Measurements from ENCODE around the gene FGF3.

Gene FGF3

DNA sequence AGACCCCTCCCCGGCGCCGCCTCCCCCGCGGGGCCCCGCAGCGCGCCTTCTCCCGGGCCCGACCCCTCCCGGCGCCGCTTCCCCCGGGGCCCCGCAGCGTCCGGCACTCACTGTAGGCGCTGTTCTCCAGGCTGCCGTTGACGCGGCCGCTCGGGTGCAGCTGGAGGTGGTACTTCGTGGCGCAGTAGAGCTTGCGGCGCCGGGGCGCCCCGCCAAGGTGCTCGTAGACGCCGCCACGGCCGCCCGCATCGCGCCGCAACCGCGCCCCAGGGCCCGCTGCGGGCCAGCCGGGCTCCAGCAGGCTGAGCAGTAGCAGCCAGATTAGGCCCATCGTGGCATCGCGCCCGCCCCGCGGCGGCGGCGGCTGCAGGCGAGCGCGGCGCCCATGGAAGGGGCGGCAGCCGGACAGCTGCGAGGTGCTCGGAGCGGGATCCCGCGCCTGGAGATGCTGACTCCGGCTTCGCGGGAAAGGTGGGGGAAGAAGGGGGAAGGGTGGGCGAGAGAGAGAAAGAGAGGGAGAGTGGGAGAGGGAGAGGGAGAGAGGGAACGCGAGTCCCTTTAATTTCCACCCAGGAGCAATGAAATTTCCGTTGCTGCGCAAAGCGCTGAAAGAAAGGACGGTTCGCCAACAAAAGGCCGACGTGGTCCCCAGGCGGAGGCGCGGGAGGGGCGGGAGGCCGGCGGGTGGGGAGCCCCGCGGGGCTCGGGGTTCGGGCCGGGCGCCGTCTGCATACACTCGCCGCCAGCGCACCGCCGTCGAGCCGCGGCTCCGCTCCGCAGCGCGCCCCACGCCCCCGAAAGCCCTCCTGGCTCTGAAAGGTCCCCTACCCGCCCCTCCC is at the start of gene FGF3:
FGF3 (minus strand) TSS at position 814 of the 839 bp plus-strand sequence; CDS start at position 331, 483 bp downstream.
- in situ Hi-C loops (cut with MboI; ENCODE audit: low sequenced_read_pairs): no loop called here

DNA sequence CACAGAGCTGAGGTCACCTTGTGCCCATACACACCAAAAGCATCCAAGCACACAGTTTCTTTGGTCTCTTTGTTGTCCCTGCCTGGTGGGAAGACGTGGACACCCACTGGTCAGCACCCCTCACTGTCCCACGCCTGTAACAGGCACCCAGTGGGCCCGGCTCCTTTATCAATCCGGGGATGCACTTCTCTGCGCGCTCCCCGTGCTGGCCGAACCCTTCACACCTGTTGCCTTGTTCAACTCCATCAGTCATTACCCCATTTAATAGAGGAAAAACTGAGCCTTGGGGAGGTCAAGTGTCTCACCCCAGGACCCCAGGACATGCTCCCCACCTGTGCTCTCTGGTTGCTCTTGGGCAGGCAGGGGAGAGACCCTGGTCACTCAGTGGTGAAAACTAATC is 49.7 kb upstream of the FGF3 start:
- in situ Hi-C loops (cut with MboI; ENCODE audit: low sequenced_read_pairs): no loop called here

DNA sequence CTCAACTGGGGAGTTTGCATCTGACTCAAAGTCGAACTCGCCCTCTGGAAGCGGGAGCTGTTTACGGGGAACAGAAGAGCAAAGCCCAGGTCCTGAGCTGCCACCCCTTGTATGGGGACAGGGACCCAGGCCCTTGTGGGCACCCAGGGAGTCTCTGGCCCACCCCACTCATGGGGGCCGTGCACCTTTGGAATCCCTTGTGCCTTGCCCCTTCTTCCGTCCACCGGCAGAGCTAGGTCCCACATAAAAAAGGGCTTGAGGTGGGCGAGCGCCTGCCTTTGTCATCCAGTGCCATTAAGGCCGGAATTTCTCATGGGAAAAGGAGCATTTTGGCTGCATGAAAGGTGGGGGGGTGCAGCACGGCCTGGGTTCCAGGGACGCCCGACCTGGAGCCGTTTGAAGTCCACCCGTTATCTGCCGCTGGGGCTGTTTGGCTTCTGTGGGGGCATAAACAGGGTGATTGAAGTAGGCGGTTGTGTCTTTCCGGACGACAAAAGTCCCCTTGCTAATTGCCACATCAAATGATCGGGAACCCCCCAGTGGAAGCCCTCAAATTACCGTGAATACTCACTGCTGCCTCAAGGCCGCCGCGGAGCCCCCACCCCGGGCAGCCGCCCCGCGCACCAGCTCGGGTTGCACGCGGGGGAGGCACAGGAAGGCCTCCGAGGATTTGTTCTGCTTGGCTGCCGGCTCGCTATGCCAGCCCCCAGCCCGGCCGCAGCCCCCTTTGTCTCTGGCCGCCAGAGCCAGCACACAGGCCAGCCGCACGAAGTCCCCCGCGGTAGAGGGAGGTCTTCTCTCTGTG is 49.0 kb upstream of the FGF3 start:
- in situ Hi-C loops (cut with MboI; ENCODE audit: low sequenced_read_pairs): no loop called here

DNA sequence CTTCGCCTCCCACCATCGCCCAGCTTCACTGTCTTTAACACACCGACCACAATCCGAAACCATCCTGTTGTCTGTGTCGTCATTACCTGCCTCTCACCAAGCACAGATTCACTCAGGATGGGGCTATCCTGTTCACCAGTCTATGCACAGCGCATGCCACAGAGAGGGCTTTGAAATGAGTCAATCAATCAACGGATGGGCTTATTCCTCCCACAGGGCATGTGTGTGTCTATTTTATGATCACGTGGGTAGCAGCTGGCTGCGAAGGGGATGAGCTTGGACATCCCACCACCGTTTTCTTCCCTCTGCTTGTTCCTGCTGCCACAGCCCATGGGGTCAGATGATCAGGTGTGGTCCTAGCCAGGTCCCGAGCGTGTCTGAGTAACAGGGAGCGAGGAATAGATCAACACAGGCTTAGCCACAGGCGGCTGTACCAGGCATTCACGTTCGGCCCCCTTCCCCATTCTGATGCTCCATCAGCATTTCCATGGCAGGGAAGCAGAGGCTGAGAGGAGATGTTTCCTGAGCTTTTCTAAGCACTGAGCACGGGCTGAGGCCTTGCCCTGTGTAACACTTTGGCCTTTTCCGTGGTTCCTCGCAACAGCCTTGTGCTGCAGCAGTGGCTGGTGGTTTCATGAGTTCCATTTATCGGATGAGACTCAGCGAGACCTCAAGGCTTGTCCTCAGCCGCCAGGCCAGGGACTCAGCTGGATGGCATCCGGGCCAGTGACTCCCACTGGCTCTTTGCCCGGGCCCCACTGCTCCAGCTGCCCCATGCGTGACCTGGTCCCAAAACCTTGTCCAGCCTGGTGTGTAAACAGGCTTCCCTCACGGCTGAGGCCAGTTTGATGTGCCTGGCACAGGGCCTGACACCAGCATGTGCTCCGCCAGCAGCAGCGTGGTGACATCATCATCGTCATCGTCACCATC is 48.1 kb upstream of the FGF3 start:
- in situ Hi-C loops (cut with MboI; ENCODE audit: low sequenced_read_pairs): no loop called here

DNA sequence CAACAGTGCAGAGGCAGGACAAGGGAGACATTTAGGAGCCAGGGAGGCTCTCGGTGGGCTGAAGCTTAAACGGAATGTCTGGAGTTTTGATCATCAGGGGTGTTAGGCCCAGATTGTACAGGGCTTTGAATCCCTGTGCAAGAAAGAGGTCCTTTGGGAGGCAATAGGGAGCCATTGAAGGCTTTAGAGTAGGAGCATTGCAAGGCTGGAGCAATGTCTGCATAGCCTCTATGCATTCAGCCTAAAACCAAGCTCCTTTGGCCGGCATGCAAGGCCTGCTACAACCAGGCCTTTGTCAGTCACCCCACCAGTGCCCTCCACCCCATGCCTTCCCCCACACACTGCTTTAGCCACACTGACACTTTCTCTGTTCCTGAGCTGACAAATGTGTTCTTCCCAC is 47.4 kb upstream of the FGF3 start:
- in situ Hi-C loops (cut with MboI; ENCODE audit: low sequenced_read_pairs): no loop called here

DNA sequence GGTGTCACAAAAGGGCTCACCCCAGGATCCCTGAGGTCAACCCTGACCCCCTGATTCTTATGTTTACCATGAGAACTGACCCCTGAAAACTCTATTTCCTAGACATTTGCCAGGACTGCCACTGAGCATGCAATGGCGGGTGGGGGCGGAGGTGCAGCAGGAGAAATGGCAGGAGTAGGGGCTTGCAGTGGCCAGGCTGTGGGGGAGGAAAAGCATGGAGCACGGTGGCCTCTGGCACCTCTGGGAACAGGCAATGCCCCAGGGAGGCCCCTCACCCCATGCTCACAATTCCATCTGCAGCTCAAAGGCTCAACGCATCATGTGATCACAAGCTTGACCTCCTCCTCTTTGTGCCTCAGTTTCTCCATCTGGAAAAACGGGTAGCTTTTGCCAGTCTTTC is 46.5 kb upstream of the FGF3 start:
- in situ Hi-C loops (cut with MboI; ENCODE audit: low sequenced_read_pairs): no loop called here

DNA sequence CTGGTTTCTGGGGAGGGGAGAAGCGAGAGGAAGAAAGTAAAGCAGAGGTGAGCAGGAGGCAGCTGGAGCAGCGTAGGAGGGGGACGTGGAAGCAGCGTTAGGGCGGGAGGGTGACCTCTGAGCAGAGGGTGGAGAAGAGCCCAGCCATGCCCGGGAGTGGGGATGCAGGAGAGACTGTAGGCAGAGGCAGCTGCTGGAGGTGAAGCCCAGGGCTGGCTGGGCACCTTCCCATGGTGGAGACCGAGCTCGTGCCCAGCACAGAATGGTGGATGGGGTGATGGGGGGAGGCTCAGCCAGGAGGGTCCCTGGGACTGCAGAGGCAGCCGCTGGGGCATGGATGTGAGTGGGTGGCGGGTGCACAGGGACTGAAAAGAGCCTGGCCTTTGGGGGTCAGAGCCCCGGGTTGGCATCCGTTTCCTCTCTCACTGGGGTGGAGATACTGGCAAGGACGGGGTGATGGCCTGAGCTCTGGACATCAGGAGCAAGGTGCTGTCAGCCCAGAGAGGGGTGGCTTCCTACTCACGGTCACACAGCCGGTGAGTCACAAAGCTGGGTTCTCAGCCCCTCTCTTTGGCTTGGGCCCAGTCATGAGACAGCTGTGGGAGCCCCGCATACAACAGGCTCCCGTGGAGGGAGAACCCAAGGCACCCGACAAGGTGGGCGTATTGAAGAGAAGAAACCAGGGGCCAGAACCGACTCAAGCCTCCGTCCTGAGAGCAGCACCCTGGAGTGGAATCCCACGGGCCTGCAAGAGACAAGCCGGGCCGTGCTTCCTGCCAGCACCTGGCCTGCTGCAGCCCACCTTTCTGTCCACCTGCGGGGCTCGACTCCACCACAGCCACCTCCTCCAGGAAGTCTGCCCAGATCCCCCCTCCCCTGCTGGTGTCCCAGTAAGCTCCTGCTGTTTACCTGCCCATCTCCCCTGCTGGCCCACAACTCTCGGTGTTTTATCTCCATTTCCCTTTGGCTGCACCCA is 45.8 kb upstream of the FGF3 start:
- in situ Hi-C loops (cut with MboI; ENCODE audit: low sequenced_read_pairs): no loop called here

DNA sequence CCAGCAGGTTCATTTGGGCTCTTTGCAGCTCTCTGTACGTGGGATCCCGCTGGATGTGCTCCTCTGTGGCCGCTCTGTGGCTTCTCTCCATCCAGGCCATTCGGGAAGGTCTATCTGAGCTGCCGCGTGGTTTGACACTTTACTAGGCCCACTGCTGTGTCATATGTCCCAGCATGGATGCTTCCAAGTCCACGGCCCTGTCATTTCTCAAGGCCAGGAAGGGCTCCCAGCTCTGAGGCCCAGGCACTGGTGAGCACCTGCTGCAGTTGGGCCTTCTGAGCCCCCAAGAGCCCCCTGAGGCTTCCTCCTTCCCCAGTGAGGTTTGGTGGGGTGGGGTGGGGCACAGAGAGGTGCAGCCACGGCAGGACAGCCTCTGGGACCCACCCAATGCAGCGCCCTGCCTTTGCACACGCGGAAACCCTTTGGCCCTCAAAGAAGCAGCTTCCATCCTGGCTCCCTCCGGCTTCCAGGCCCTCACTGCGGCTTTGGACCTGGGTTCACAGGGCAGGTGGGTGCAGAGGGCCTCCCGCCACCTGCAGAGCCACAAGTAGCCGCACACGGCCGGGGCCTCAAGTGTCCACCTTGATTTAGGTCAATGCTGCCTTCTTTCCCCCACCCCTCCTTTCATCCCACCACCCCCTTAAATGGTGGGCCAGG is 44.5 kb upstream of the FGF3 start:
- in situ Hi-C loops (cut with MboI; ENCODE audit: low sequenced_read_pairs): no loop called here

DNA sequence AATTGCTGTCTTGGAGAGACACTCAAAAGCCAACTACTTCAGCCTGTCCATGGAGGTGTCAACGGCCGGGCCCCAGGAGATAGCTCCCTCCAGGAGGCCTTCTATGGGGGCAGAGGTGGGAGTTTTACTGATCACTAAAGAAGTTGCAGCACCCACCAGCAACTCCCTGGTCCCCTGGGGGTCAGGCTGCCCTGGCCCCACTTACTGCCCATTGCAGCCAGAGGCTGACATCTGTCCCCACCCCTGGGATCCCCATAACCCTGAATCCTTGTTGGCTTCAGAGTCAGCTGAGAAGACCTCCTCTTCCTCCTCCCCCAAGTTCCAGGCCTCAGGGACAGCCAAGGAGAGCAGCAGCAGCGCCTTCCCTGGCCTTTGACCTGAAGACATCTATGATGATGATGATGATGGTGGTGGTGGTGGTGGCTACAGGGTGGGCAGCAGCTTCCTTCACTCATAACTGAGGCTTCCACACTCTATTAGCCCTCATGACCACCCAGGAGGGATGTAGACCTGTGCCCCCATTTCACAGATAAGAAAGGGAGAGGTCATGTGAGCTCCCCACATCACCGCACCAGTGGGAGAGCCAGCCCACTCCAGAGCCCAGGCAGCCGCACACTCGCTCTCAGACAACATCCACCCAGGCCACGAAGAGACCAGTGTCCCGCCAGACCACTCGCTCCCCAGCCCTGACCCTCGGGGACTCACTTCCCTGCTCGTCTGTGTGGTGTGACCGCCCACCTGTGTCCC is 43.8 kb upstream of the FGF3 start:
- in situ Hi-C loops (cut with MboI; ENCODE audit: low sequenced_read_pairs): no loop called here

DNA sequence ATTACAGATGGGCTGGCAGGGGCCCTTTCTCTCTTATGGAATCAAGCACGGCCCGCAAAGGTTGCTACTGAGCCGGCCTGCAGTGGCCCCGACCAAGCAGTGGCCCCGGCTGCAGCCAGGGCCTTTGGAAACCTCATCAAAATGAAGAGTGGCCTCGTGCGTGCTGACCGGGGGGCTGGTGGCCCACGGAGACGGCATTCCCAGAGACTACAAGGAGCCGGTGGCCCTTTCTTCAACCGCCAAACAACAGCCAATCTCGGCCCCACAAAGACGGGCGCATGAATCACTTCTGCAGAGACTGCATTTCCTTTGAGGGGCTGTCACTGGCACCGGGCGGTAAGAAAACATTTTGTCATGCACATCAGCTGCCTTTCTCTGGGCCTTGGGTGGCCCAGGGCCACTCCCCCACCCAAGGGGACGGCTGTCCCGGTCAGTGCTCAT is 43.1 kb upstream of the FGF3 start:
- in situ Hi-C loops (cut with MboI; ENCODE audit: low sequenced_read_pairs): no loop called here

DNA sequence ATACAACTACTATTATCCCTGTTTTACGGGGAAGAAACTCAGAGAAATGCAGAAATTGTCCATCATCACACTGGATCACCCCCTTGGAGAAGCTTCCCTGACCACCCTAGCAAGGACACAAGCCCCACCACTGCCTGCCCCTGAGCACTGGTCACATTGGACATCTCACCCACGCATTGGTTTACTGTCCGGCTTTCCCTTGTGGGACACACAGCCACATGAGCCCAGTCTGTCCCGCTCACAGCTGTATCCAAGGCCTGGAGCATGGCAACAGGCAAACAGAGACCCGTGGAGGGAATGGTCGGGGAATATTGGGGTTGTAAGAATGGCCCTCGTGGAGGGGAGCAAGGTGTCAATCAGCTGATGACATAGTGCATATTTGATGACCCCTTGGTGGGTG is 42.7 kb upstream of the FGF3 start:
- in situ Hi-C loops (cut with MboI; ENCODE audit: low sequenced_read_pairs): no loop called here

DNA sequence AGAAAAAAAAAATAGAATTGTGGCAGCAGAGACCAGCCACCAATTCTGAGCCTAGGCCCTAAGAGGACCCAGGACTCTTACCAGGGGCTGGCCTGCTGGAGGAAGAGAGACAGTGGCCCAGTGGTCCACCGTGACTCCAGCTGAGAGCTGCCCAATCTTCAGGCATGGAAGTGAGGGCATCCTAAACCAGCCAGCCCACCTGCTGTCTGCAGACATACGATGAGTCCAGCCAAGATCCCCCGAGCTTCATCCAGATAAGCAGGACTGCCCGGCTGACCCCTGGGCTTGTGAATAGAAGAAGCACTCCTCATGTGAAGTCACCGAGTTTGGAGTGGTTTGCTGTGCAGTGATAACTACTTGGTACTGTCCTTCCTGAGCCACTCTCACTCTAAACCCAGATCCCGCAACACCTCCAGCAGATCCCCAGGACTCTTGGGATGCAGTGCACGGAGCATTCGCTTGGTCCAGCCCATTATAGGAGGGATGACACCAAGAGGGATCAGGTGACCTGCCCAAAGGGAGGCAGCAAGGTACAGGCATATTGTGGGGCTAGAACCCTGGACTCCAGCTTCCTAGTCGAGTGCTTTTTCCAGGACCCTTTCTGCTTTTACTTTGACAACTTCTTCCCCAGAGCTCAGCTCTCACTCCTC is 41.7 kb upstream of the FGF3 start:
- in situ Hi-C loops (cut with MboI; ENCODE audit: low sequenced_read_pairs): no loop called here

DNA sequence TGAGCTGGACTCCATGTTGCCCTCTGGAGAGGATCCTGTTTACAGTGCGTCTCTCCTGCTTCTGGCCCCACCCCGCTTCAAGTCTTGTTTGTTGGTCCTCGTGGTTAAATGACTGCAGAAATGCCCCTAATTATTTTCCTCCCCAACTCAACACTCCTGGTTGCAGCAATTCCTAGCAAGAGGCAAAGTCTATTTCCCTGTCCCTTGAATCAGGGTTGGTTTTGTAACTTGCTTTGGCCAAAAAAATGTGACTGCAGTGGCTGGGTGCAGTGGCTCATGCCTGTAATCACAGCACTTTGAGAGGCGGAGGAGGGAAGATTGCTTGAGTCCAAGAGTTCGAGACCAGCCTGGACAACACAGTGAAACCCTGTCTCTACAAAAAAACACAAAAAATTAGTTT is 41.0 kb upstream of the FGF3 start:
- in situ Hi-C loops (cut with MboI; ENCODE audit: low sequenced_read_pairs): no loop called here

DNA sequence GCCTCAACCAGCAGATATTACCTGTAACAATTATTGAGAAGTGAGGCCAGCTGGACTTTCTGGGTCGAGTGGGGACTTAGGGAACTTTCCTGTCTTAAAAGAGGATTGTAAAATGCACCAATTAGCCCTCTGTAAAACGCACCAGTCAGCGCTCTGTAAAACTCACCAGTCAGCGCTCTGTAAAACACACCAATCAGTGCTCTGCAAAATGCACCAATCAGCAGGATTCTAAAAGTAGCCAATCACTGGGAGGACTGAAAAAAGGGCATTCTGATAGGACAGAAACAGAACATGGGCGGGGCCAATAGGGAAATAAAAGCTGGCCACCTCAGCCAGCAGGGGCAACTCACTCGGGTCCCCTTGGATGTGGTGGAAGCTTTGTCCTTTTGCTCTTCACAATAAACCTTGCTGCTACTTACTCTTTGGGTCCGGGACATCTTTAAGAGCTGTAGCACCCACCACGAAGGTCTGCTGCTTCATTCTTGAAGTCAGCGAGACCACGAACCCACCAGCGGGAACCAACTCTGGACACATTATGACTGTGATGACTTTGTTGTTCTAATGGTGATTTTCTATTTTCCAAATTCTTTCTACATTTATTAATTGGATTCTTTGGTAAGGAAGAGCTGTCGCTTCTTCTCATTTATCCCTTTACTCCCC is 40.2 kb upstream of the FGF3 start:
- in situ Hi-C loops (cut with MboI; ENCODE audit: low sequenced_read_pairs): no loop called here

DNA sequence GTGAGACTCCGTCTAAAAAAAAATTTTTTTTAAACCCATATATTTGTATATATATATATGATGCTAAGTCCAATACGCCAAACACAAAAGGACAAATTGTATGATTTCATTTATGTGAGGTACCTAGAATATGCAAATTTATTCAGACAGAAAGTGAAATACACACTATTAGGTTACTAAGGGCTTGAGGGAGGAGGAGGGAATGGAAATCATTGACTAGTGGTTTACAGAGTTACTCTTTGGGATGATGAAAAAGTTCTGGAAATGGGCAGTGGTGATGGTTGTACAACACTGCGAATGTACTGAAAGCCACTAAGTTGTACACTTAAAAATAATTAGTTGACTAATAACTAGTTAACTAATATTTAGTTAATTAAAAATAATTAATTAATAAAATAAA is 36.2 kb upstream of the FGF3 start:
- in situ Hi-C loops (cut with MboI; ENCODE audit: low sequenced_read_pairs): no loop called here

DNA sequence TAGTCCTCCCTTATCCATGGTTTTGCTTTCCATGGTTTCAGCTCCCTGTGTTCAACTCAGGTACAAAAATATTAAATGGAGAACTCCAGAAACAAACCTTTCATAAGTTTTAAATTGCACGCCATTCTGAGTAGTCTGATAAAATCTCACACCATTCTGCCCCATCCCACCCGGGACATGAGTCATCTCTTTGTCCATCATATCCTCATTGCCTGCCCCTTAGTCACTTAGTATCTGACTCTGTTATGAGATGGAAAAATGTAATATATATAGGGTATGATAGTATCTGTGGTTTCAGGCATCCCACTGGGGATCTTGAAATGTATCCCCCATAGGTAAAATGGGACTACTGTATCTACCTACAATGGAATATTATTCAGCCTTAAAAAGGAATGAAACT is 35.5 kb upstream of the FGF3 start:
- in situ Hi-C loops (cut with MboI; ENCODE audit: low sequenced_read_pairs): no loop called here

DNA sequence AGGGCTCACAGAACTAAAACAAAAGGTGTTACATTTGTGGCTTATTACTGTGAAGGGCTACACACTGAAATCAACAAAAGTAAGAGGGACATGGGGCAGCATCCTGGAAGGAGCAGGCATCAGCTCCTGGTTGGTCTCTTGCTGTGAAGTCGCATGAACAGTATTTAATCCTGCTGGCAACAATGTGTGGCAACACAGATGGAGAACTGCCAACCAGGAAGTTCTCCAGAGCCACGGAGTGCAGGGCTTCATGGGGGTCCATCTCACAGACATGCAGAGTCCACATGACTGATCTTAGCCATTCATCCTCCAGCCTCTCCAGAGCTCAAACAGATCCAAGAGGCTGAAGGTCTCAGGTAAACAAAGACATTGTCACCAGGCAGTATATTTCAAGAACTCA is 32.8 kb upstream of the FGF3 start:
- in situ Hi-C loops (cut with MboI; ENCODE audit: low sequenced_read_pairs): no loop called here

DNA sequence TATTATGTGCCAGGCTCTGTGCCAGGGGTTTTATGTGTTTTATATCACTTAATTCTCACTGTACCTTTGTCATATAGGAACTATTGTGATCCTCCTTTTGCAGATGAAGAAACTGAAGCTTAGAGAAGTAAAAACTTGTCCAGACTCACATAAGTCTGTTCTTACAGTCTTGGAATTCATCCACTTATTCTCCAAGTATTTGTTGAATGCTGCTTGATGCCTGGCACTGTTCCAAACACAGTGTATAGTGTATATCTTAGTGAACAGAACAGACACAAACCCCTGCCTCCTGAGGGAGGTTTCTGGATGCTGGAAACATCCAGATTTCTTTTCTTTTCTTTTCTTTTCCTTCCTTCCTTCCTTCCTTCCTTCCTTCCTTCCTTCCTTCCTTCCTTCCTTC is 29.0 kb upstream of the FGF3 start:
- in situ Hi-C loops (cut with MboI; ENCODE audit: low sequenced_read_pairs): no loop called here

Data from HL-60/S4 treated with phorbol 12-myristate 13-acetate at 8.2 ng/mL for 4 days and 3 days (cell line).